Effector memory CD8-positive, alpha-beta T cell (primary cell): Measurements from ENCODE around the gene POLR1D.

Experiments
- ATAC-seq: fragments of 150-1000 bp; cut with Tn5 transposase; replicated peaks from 2 replicates; pipeline ENCODE4 v1.10.0; 2021; ENCODE audit warnings: mild to moderate bottlenecking, moderate library complexity
- DNase-seq, 3 experiments: peaks; one replicate each; pipeline ENCODE4 v3.0.0; 2021
- H3K27ac Mint-ChIP-seq, 2 donors: one replicate each; pipeline ENCODE4 v1.8.0; 2022; ENCODE audit warnings: mild to moderate bottlenecking in 2 of 2, mixed read lengths in 2 of 2, moderate library complexity in 2 of 2
- H3K27me3 Mint-ChIP-seq, 2 donors: one replicate each; pipeline ENCODE4 v1.8.0; 2022; ENCODE audit warnings: mixed read lengths in 2 of 2
- H3K36me3 Mint-ChIP-seq: one replicate; pipeline ENCODE4 v1.8.0; 2022; ENCODE audit warnings: mild to moderate bottlenecking, moderate library complexity, mixed read lengths; ENCODE audit not compliant: insufficient read depth
- H3K4me1 Mint-ChIP-seq, 2 donors: one replicate each; pipeline ENCODE4 v1.8.0; 2022; ENCODE audit warnings: low read depth in 2 of 2, mixed read lengths in 2 of 2
- H3K4me3 Mint-ChIP-seq, 2 donors: one replicate each; pipeline ENCODE4 v1.8.0; 2022; ENCODE audit warnings: mild to moderate bottlenecking in 2 of 2, mixed read lengths in 2 of 2, moderate library complexity in 2 of 2
- H3K9me3 Mint-ChIP-seq, 2 donors: one replicate each; pipeline ENCODE4 v1.8.0; 2022; ENCODE audit warnings: mixed read lengths in 2 of 2

Gene POLR1D

DNA sequence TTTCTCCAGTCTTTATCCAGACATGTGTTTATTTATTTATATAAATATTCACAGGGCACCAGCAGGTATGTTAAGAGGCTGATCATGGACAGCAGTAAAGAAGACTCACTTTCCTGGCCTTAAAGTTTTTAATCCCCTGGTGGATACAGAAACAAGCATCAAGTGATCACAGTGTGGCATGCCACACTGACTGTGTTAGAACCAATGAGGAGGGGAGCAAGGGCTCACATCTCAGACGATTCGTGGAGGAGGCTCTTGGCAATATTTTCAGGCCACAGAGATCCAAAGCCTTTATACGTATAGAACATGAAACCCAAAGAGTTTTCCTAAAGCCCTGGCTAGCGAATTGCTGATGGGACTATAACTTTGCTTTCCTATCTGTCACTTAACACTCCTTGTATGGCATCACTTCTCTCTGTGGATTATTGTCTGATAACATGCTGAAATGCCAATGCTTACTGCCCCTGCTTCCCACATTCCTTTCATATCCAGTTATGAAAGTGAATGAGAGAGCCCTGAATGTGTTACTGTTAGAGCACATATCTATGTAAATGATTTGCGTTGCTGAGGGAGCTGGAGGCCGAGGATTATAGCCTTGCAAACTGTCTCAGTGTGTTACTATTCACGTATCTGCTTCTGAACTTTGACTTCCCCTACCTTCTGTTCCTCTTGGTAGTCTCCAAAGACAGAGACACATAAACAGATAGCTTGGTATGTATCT, 37.6 kb downstream of the POLR1D start:
- Mint-ChIP-seq H3K27me3 (no peaks in the 10 kb centered on the region), H3K36me3 (peaks cover 7% of the 10 kb centered on the region), H3K4me3 (no peak overlapping the region), H3K4me1 (peaks cover 3 to 37% of the 10 kb centered on the region in 2 donors), H3K27ac (no peak overlapping the region), H3K9me3 (no peaks in the 10 kb centered on the region)
- DNase-seq (no peak), ATAC-seq (no peak)

DNA sequence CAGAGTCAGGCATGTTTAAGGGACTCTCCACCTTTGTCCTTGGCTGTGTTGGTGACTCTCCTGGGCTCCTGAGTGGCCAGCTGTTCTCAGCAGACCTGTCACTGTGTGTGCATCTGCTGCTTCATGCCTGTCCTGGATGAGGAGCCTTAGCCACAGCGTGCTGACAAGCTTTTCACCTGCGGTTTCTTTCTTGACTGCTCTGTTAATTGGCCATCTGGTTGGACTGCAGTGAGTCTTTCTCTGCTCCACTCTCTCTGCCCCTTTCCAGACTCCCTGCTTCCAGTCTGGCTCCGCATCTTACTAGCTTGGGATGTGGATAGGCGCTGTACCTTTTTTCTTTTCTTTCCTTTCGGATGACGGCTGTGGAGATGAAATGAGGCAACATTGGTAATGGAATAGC, 38.8 kb downstream of the POLR1D start:
- H3K36me3 Mint-ChIP-seq, result peaks cover 7% of the 10 kb centered on the region
- no peaks in the 10 kb centered on the region for H3K9me3 Mint-ChIP-seq
- DNase-seq (no peak), ATAC-seq (no peak)
- peaks cover 5 to 37% of the 10 kb centered on the region in 2 donors for H3K4me1 Mint-ChIP-seq
- H3K27ac Mint-ChIP-seq, result peak overlapping the region in 1 of 2 donors; percentile 52
- H3K27me3 Mint-ChIP-seq, result no peaks in the 10 kb centered on the region
- H3K4me3 Mint-ChIP-seq, result no peak overlapping the region

DNA sequence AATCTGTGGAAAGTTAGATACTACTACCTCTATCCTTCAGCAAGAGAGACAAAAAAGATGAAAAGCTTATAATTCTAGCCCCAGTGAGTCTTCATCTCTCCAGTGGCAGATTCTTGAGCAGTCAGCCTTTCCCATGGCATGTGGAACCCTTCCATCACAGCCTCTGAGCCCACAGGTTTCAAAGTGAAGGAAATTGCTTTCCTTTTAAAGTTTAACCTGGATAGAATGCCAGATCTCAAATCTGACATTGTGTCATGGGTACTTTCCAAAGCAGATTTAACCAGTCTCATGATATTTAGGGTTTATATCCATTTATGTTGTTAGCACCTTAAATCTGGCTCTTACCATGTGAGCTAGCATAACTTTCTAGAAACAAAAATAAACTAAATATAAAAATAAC, 39.3 kb downstream of the POLR1D start:
- H3K27me3 Mint-ChIP-seq, result no peaks in the 10 kb centered on the region
- peak overlapping the region in 1 of 2 donors; percentile 52 for H3K27ac Mint-ChIP-seq
- ATAC-seq (no peak), DNase-seq (no peak)
- H3K4me3 Mint-ChIP-seq, result no peak overlapping the region
- peaks cover 7% of the 10 kb centered on the region for H3K36me3 Mint-ChIP-seq
- H3K9me3 Mint-ChIP-seq, result no peaks in the 10 kb centered on the region
- peaks cover 5 to 34% of the 10 kb centered on the region in 2 donors for H3K4me1 Mint-ChIP-seq

DNA sequence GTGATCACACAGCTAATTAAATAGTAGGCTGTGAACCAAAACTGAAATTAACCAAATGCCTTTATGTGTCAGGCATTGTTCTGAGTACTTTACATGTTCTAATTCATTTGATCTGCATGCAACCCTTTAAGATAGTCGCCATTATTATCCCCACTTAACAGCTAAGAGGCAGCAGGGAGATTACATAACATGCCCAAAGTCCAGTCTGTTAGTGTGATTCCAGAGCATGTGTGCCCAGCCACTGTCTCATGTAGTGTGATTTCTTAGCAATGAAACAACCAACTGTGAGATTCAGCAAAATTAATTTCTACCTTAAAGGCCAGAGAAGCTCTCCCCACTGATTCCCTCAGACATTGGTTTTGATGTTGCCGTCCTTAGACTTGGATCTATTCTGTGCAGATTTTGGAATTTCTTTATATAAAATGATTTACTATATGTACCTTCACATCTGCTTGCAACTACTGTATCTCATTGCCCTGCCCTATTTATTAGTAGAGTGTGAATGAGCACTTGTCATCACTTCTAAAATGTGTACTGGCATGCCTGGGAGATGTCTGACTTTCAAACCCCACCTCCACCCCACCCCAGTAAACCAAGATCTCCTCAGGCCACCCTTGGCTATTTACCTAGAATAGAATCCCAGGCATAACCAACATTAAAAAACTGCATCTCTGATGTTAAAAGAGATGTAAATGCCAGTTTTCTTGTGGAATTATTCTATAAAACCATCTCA, 41.2 kb downstream of the POLR1D start:
- Mint-ChIP-seq H3K27me3 (no peaks in the 10 kb centered on the region), H3K27ac (no peak overlapping the region), H3K36me3 (peaks cover 8% of the 10 kb centered on the region)

DNA sequence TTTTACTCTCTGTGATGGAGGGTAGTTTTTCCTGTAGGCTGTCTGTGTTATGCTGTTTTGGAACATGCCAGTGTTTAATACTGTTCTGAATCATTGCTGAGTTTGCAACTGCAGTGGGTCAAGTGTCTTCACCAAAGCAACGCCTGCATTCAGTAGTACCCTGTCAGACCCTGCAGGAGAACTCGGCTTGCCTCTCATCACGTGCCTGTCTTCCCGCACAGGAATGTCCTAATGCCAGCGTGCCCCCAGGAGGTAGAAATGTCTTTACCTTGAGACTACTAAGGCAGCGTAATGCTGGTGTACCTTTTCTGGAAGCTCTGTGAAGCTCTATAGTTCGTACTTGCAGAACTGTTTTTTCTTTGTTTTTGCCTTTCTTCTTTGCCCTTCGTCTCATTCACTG, 42.3 kb downstream of the POLR1D start:
- Mint-ChIP-seq H3K4me3 (no peak overlapping the region), H3K27me3 (no peaks in the 10 kb centered on the region), H3K9me3 (no peaks in the 10 kb centered on the region), H3K36me3 (peaks cover 8% of the 10 kb centered on the region), H3K4me1 (peaks cover 5 to 24% of the 10 kb centered on the region in 2 donors), H3K27ac (peak overlapping the region in 1 of 2 donors; percentile 17)
- DNase-seq (no peak), ATAC-seq (no peak)

More for the DNA sequence above, 41.2 kb downstream of the POLR1D start:
- Mint-ChIP-seq H3K9me3 (no peaks in the 10 kb centered on the region), H3K4me3 (no peak overlapping the region), H3K4me1 (peaks cover 5 to 24% of the 10 kb centered on the region in 2 donors)
- no peak for ATAC-seq
- no peak for DNase-seq

DNA sequence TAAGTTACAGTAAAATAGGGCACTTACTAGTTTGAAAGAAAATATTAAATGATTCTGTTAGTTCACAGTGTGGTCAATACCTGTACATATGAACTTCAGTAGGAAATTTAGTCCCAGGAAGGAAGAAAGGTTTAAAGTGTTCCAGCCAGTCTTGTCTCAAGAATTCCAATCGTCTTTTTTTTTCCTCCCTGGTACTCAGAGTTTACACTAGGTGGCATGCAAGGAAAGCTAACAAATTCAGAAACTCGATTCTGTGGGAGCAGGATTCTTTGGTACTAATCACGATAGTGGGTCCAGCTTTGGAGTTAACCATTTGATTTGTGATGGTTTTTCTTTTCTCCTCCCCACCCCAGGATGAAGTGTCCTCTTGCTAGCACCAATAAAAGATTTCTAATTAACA, 43.6 kb downstream of the POLR1D start:
- peak overlapping the region in 1 of 2 donors; percentile 73 for H3K27ac Mint-ChIP-seq
- peaks cover 5 to 18% of the 10 kb centered on the region in 2 donors for H3K4me1 Mint-ChIP-seq
- H3K9me3 Mint-ChIP-seq, result no peaks in the 10 kb centered on the region
- H3K27me3 Mint-ChIP-seq, result no peaks in the 10 kb centered on the region
- no peak overlapping the region for H3K4me3 Mint-ChIP-seq
- ATAC-seq (no peak), DNase-seq (no peak)
- peaks cover 8% of the 10 kb centered on the region for H3K36me3 Mint-ChIP-seq

DNA sequence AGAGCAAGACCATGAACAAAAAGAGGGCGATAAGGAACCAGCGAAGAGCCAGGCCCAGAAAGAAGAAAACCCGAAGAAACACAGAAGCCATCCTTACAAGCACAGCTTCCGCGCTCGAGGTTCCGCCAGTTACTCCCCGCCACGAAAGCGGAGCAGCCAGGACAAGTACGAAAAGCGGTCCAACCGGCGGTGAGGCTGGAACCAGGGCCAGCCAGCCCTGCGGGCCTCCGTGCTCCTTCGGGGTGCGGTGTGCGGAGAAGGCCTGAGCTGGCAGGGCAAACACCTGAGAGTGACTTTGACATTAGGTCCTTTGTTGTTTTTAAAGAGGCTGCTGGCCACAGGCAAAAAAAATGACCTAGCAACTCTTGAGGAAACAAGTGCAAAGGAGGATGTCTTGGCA, 44.1 kb downstream of the POLR1D start:
- peaks cover 5% of the 10 kb centered on the region for H3K36me3 Mint-ChIP-seq
- H3K9me3 Mint-ChIP-seq, result no peaks in the 10 kb centered on the region
- H3K4me1 Mint-ChIP-seq, result peaks cover 2 to 15% of the 10 kb centered on the region in 2 donors
- no peak for ATAC-seq
- DNase-seq, result no peak
- no peak overlapping the region for H3K4me3 Mint-ChIP-seq
- no peak overlapping the region for H3K27ac Mint-ChIP-seq
- H3K27me3 Mint-ChIP-seq, result no peaks in the 10 kb centered on the region

DNA sequence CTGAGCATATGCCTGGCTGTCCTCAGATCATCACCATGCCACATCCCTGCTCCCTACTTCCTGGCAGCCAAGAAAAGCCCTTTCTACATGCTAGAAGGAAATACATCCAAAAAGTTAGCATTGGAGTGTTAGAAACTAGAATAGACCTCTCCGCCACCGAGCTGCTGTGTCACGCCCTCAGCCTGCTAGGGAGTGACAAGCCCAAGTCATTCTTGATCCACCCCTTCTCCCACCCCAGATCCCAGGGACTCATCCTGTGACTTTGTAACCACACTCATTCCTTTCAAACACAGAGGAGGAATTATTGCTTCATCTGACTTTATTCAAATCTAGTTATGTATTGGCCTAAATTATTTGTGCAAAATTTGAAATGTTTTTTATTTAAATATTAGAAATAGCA, 45.3 kb downstream of the POLR1D start:
- peaks cover 5% of the 10 kb centered on the region for H3K36me3 Mint-ChIP-seq
- H3K4me3 Mint-ChIP-seq, result no peak overlapping the region
- no peak for DNase-seq
- no peaks in the 10 kb centered on the region for H3K27me3 Mint-ChIP-seq
- no peak overlapping the region for H3K27ac Mint-ChIP-seq
- H3K4me1 Mint-ChIP-seq, result peaks cover 2 to 9% of the 10 kb centered on the region in 2 donors
- no peak for ATAC-seq
- no peaks in the 10 kb centered on the region for H3K9me3 Mint-ChIP-seq

DNA sequence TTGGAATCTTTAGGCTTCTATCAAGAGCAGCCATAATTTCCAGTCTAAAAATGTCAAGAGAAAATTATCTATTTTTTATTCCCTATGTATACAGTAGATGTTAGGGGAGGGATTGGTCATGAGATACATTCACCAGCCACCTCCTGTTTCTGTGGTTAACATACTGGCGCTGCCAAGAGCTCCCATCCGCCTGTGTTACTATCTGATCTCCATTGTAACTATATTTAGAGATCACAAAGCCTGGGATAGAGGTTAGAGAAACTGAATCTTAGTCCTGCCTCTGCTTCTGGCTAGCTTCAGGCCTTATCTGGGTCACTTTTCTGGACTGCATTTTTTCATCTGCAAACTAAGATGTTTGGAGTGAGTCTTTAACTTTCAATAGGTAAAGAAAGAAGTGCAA, 46.3 kb downstream of the POLR1D start:
- peaks cover 2 to 9% of the 10 kb centered on the region in 2 donors for H3K4me1 Mint-ChIP-seq
- DNase-seq (no peak), ATAC-seq (no peak)
- H3K9me3 Mint-ChIP-seq, result no peaks in the 10 kb centered on the region
- peaks cover 5% of the 10 kb centered on the region for H3K36me3 Mint-ChIP-seq
- H3K27ac Mint-ChIP-seq, result no peak overlapping the region
- no peak overlapping the region for H3K4me3 Mint-ChIP-seq
- H3K27me3 Mint-ChIP-seq, result no peaks in the 10 kb centered on the region

DNA sequence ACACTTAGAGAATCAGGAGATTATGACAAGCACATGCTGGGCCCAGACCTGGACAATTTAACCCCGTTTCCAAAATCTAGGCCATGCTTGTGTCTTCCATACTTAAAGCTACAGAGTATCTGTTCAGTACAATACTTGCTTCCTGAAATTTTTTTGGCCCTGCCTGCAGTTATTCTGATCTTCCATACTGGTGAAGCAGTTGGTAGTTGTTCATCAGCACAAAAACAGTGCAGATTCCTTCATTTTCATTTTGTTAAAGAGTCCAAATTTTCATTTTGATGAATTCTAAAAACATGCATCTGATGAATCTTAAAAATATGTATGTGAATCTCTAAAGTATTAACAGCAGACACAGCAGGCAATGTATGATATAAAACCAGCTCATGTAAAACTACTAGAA, 49.2 kb downstream of the POLR1D start:
- no peaks in the 10 kb centered on the region for H3K9me3 Mint-ChIP-seq
- H3K36me3 Mint-ChIP-seq, result peaks cover 5% of the 10 kb centered on the region
- ATAC-seq, result no peak
- H3K27ac Mint-ChIP-seq, result no peak overlapping the region
- no peak for DNase-seq
- no peaks in the 10 kb centered on the region for H3K27me3 Mint-ChIP-seq
- H3K4me1 Mint-ChIP-seq, result no peaks in the 10 kb centered on the region
- no peak overlapping the region for H3K4me3 Mint-ChIP-seq

DNA sequence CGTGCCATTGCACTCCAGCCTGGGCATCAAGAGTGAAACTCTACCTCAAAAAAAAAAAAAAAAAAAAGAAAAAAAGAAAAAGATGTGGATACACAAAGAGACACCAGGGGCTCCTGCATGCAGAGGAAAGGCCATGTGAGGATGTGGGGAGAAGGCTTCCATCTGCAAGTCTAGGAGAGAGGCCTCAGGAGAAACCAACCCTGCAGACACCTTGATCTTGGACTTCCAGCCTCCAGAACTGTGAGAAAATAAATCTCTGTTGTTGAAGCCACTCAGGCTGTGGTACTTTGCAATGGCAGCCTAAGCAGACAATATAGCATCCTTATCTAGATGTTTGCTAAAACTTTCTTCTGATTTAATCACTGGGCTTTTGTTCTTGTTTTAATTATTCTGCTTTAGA, 50.3 kb downstream of the POLR1D start:
- no peaks in the 10 kb centered on the region for H3K27me3 Mint-ChIP-seq
- H3K36me3 Mint-ChIP-seq, result peaks cover under 1% of the 10 kb centered on the region
- no peak overlapping the region for H3K27ac Mint-ChIP-seq
- no peak for DNase-seq
- H3K4me1 Mint-ChIP-seq, result no peaks in the 10 kb centered on the region
- no peaks in the 10 kb centered on the region for H3K9me3 Mint-ChIP-seq
- no peak overlapping the region for H3K4me3 Mint-ChIP-seq
- no peak for ATAC-seq
